RWPE2 (cell line): ENCODE data around the gene TBC1D16.

Experiments
- ATAC-seq: fragments of 200-7000 bp; cut with Tn5 transposase; 3 replicates; pipeline ENCODE4 v1.9.1; 2021; ENCODE audit warnings: low read depth
- DNase-seq: peaks from one replicate; pipeline ENCODE4 v3.0.0-alpha.2; 2020; ENCODE audit warnings: low spot score
- H3K27ac ChIP-seq: fragments of 450-650 bp; 2 replicates; pipeline ENCODE4 v1.5.1; 2017; ENCODE audit warnings: mild to moderate bottlenecking; ENCODE audit not compliant: poor library complexity, severe bottlenecking
- H3K27me3 ChIP-seq: fragments of 250-450 bp; sonication (Bioruptor Pico); 2 replicates; pipeline ENCODE4 v1.5.1; 2021; ENCODE audit warnings: mild to moderate bottlenecking, moderate library complexity; ENCODE audit not compliant: insufficient read depth, poor library complexity, severe bottlenecking
- H3K36me3 ChIP-seq: fragments of 250-450 bp; sonication (Bioruptor Pico); 2 replicates; pipeline ENCODE4 v1.5.1; 2020; ENCODE audit warnings: low read depth, mild to moderate bottlenecking, moderate library complexity
- H3K4me1 ChIP-seq: fragments of 250-450 bp; sonication (Bioruptor Pico); 2 replicates; pipeline ENCODE4 v1.5.1; 2021; ENCODE audit warnings: mild to moderate bottlenecking, moderate library complexity; ENCODE audit not compliant: insufficient read depth, poor library complexity, severe bottlenecking
- H3K4me3 ChIP-seq: fragments of 250-450 bp; sonication (Bioruptor Pico); 2 replicates; pipeline ENCODE4 v1.5.1; 2021; ENCODE audit warnings: mild to moderate bottlenecking, moderate library complexity; ENCODE audit not compliant: severe bottlenecking
- H3K9me3 ChIP-seq: fragments of 250-450 bp; sonication (Bioruptor Pico); 2 replicates; pipeline ENCODE4 v1.5.1; 2021; ENCODE audit warnings: mild to moderate bottlenecking, moderate library complexity; ENCODE audit not compliant: severe bottlenecking
- CTCF ChIP-seq: fragments of 450-650 bp; IDR thresholded peaks from one replicate; pipeline ENCODE4 v1.5.1; 2017; ENCODE audit warnings: mild to moderate bottlenecking, moderate library complexity; ENCODE audit not compliant: poor library complexity, severe bottlenecking

Gene TBC1D16

GRCh38 chr17:79988185-79988971 is 47.3 kb downstream of the TBC1D16 start:
- peaks cover 30% of the 10 kb centered on the region for H3K4me1 ChIP-seq
- H3K27me3 ChIP-seq, result no peaks in the 10 kb centered on the region
- no peaks in the 10 kb centered on the region for H3K36me3 ChIP-seq
- H3K9me3 ChIP-seq, result no peaks in the 10 kb centered on the region
- H3K27ac ChIP-seq, result no peak overlapping the region
- ATAC-seq (peak; percentile 64), DNase-seq (peak; percentile 50)
- H3K4me3 ChIP-seq, result no peak overlapping the region
- no peak for TF ChIP-seq CTCF

- H3K27me3 ChIP-seq, result no peaks in the 10 kb centered on the region
- DNase-seq (no peak), ATAC-seq (no peak)
- no peak overlapping the region for H3K27ac ChIP-seq
- peaks cover 24% of the 10 kb centered on the region for H3K4me1 ChIP-seq
- no peaks in the 10 kb centered on the region for H3K9me3 ChIP-seq
- H3K36me3 ChIP-seq, result no peaks in the 10 kb centered on the region
- TF ChIP-seq CTCF, result no peak
- no peak overlapping the region for H3K4me3 ChIP-seq
Measured at GRCh38 chr17:79987935-79988184, 47.8 kb downstream of the TBC1D16 start.

GRCh38 chr17:79987187-79987934 is 48.3 kb downstream of the TBC1D16 start:
- Histone ChIP-seq H3K9me3 (no peaks in the 10 kb centered on the region), H3K27me3 (no peaks in the 10 kb centered on the region), H3K4me1 (peaks cover 19% of the 10 kb centered on the region), H3K36me3 (no peaks in the 10 kb centered on the region), H3K4me3 (no peak overlapping the region), H3K27ac (no peak overlapping the region)
- no peak for TF ChIP-seq CTCF
- DNase-seq, result no peak
- no peak for ATAC-seq

- DNase-seq, result peak; percentile 52
- Histone ChIP-seq H3K36me3 (no peaks in the 10 kb centered on the region), H3K27me3 (no peaks in the 10 kb centered on the region), H3K4me3 (no peak overlapping the region), H3K4me1 (peaks cover 14% of the 10 kb centered on the region), H3K27ac (no peak overlapping the region), H3K9me3 (no peaks in the 10 kb centered on the region)
- TF ChIP-seq CTCF, result no peak
- ATAC-seq, result no peak
Measured at GRCh38 chr17:79986411-79987186, 49.1 kb downstream of the TBC1D16 start.
